Measurements from ENCODE around the gene TNP2.
"Not testable (repeated sequence)": the region's sequence is repeated elsewhere in the genome, so short reads cannot be mapped to it uniquely, and the experiment has no call there.

The TNP2 gene

DNA sequence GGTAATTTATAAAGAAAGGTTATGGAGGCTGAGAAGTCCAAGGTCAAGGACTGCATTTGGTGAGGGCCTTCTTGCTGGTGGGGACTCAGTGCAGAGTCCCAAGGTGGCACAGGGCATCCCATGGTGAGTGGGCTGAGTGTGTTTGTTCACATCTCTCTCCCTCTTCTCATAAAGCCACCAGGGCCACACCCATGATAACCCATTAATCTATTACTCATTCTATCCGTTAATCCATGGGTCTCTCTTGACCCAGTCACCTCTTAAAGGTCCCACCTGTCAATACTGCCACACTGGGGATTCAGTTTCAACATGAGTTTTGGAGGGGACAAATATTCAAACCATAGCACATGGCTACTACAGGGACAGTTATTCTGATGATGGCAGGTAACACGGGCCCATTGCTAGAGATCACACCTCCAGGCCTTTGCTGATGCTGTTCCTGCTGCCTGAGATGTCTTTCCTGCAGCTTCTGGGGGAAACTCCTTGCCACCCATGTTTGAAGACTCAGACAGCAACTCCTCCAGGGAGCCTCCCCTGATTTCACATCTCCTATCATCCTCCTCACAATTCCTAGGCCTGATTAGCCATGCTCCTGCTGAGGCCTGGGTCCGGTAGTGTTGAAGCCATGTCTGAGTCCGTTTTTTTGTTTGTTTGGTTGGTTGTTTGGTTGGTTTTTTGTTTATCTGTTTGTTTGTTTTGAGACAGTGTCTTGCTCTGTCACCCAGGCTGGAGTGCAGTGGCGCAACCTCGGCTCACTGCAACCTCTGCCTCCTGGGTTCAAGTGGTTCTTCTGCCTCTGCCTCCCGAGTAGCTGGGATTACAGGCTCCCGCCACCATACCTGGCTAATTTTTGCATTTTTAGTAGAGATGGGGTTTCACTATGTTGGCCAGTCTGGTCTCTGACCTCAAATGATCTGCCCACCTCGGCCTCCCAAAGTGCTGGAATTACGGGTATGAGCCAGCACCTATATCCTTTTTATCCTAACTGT is 29.2 kb downstream of the TNP2 start:
- no peak for DNase-seq (ENCODE audit: low read depth)

DNA sequence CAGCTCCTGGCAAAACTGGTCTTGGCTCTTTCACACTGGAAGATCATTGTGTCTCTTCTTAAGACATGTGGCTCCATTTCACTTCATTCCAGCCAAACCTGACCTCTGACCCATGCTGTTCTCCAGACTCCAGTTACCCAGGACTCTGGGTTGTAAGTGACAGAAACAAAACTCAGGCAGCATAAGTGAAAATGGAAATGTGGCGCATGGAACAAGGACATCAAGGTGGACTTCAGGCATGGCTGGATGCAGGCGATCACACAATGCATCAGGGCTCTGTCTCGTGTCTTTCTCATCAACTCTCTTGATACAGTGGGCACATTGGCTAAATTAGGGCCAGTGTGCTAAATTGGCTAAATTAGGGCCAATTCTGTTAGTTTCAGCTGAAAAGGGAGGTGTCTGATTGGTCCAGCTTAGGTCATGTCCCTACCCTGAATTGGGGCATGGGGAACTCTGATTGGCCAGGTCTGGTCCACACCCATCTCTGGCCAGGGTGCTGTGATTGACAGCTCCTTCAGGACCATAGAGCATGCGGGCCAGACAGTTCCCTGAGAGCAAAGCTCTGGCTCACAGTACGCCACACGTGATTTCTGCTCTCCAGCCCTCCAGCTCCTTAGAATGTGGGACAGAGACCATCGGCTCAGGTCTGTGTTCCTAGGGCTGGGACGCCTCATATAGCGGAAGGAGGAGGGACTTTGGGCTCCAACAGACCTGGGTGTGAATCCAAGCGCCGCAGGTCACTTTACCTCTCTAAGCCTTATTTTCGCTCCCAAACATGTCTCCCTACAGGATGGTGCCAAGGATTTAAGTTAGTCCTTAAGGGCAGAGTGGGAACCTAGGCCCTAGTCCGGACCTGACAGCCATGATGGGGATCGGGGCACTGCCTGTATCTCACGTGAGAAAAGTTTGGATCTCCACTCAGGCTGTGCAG is 30.6 kb downstream of the TNP2 start:
- no peak for DNase-seq (ENCODE audit: low read depth)

DNA sequence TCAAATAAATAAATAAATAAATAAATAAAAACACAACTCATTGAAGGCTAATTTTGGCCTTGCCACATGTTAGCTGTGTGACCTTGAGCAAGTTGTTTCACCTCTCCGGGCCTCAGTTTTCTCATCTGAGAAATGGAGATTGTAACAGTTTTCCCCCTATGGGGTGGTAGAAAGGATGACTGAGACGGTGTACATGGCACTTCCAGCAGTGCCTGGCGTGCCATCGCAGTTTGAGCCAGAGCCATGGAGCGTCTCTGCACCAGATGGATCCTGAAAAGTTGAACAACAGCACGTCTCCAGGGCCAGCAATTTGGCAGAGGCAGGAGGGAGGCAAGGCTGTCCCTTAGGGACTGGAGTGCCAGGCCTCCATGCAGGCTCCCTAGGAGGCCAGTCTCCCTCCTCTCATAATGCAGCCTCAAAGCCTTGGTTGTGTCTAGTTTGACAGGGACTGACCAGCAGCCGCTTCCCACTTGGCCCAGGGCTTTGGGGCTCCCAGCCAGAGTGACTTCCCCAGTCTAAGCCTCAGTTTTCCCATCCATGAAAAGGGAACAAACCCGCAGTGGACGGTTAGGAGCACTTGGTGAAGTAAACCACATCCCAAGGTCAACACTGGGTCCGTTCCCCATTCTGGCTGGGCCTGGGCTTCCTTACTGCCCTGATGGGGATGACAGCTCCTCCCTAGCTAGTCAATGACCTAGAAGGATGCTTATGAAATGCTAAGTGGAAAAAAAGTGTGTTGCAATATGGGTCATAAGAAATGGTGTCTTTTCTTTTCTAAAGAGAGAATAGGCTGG is 32.5 kb downstream of the TNP2 start:
- DNase-seq (ENCODE audit: low read depth) = no peak

DNA sequence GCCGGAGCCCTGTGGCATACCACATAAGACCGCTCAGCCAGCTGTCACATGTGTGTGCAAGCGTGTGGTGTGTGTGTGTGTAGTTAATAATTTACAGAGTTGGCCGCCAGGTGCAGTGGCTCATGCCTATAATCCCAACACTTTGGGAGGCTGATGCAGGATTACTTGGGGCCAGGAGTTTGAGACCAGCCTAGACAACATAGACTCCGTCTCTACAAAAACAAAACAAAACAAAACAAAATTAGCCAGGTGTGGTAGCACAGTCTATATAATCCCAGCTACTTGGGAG is 33.5 kb downstream of the TNP2 start:
- no peak for DNase-seq (ENCODE audit: low read depth)

DNA sequence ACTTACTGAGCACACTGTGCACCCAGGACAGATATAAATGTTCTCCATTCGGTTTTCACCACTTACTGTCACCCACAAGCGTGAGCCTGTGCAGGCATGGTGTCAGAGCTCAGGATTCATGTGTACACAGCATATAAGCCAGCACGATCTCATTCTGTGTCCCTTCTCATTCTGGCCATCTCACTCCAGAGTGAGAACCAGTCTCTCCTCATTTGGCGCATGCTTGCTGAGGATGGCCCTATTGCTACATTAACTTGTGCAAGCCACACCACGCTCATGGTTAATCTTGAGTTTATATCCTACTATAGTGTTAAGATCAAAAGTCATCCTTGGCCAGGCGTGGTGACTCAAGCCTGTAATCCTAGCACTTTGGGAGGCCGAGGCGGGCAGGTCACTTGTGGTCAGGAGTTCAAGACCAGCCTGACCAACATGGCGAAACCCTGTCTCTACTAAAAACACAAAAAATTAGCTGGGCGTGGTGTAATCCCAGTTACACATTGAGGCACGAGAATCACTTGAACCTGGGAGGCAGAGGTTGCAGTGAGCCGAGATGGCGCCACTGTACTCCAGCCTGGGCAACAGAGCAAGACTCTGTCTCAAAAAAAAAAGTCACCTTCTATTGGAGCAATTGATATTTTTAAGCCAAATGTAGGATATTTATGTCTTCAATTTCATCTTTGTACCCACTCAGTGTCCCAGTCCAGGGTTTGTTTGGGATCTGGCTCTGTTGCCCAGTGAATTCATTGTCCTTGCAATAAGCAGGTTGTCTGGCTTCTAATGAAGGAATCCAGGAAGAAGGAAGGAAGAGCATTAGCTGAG is 34.0 kb downstream of the TNP2 start:
- no peak for DNase-seq (ENCODE audit: low read depth)

DNA sequence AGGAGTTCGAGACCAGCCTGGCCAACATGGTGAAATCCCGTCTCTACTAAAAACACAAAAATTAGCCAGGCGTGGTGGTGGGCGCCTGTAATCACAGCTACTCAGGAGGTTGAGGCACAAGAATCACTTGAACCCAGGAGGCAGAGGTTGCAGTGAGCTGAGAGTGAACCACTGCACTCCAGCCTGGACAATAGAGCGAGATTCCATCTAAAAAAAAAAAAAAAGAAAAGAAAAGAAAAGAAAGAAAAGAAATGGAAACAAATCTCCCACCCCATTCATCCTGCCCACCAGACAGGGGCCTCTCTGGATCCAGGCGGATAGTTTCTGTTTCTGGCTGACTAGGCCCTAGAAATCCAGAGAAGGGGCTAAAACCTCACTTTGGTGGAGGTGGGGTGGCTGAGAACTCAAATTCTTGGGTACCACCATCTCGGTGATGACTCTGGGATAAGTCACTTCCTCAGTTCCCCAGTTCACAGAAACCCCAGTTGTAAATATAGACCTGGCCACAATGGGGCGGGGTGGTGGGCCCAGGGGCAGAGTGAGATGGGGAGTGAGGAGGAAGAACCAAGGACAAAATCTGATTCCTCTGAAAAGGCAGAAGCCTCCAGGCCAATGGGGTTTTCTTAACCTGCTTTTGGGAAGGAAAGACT is 35.3 kb downstream of the TNP2 start:
- no peak for DNase-seq (ENCODE audit: low read depth)

DNA sequence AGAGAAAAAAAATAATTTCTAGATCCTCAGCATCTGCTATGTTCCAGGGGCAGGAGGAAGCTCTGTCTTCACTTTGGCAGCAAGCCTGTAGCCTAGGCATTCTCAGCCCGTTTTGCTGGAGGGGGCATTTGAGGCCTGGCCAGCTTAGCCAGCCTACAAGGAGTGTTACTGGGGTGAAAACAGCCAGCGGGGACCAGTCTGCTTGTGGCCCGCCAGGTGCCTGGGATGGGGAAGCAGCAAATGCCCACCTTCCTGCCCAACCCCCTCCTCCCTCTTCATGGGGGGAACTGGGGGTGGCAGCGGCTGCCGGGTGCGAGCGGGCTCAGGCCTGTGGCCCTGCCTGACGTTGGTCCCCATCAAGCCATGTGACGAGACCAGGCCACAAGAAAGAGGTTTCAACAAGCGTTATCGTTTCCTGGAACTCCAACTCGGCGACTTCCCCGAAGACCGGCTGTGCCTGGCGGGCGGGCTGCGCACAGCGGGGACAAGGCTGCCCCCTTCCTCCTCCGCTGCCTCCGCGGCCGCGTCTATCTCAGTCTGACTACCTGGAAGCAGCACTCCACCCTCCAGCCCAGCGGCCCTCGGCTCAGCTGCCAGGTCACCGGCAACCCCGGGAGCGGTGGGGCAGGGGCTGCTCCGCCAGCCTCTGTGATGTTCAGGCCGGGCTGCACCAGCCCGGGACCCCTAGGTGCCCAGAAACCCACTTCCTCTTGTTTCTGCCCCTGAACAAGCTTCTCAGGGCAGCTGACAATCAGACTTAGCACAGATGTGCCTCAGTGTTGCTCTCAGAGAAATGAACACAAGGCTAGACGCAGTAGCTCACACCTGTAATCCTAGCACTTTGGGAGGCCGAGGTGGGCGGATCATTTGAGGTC is 36.0 kb downstream of the TNP2 start:
- DNase-seq (ENCODE audit: low read depth) = no peak

DNA sequence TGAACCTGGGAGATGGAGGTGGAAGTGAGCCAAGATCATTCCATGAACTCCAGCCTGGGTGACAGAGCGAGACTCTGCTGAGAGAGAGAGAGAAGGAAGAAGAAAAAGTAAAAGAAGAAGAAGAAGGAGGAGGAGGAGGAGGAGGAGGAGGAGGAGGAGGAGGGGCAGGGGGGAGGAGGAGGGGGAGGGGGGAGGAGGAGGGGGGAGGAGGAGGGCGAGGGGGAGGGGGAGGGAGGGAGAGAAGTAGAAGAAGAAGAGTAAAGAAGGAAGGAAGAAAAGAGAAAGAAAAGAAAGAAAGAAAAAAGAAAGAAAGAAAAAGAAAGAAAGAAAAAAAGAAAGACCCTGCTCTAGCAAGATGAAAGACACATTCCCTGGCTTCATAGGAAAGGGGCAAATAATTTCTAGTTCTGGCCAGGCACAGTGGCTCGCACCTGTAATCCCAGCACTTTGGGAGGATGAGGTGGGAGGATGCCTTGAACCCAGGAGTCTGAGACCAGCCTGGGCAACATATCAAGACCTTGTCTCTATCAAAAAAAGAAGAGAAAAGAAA is 36.7 kb downstream of the TNP2 start:
- DNase-seq (ENCODE audit: low read depth) = no peak

DNA sequence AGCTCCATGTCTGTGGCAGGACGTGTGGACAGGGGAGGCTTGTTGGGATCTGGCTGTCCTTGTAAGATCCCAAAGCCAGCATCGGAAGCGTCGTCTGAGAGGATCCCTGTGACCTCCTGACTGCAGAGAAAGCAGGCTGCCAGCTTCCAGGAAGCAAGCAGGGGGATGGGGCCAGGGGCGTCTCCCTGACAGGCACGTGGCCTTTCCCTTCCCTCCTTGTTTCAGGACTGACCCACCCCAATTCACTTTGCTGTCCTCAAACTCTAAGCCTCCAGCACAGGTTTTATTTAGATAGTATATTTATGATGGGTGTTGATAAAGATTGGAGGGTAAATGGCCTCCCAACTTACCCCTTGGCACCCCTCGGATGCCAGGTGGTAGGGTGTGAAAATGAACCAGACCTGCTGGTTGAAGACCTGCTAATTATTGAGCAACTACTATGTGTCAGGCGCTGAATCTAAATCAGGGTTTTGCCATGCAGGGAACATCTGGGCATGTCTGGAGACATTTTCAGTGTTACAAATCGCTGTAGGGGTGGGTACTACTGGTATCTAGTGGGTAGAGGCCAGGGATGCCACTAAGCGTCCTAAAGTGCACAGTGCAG is 37.7 kb downstream of the TNP2 start:
- no peak for DNase-seq (ENCODE audit: low read depth)

DNA sequence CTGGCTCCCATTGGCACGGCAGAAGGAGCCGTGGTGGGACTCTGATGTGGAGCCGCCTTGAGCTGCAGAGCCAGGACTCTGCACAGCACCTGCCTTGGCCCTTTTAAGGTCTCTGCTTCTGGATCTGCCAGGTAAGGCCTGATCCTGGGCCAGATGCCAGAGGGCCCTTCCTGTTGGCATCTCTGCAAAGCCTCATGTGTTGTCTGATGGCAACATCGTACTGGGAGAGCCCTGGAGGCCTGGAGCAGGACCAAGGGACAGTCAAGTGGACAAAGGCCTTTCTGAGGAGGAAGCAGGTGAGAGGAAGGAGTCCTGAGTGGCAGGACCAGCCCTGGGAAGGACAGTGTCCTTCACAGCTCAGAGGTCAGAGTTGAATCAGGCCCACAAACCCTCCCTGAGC is 39.2 kb downstream of the TNP2 start:
- no peak for DNase-seq (ENCODE audit: low read depth)

DNA sequence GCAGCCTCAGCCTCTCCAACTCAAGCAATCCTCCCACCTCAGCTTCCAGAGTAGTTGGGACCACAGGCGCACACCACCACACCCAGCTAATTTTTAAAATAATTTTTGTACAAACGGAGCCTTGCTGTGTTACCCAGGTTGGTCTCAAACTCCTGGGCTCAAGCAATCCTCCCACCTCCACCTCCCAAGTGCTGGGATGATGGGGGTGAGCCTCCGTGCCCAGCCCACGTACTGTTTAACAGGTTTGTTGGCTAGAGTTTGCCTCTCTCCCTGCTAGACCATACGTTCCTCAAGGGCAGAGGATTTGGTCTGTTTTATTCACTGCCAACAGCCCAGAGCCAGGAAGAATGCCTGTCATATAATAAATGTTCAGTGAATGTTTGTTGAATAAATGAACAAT is 39.7 kb downstream of the TNP2 start:
- no peak for DNase-seq (ENCODE audit: low read depth)

DNA sequence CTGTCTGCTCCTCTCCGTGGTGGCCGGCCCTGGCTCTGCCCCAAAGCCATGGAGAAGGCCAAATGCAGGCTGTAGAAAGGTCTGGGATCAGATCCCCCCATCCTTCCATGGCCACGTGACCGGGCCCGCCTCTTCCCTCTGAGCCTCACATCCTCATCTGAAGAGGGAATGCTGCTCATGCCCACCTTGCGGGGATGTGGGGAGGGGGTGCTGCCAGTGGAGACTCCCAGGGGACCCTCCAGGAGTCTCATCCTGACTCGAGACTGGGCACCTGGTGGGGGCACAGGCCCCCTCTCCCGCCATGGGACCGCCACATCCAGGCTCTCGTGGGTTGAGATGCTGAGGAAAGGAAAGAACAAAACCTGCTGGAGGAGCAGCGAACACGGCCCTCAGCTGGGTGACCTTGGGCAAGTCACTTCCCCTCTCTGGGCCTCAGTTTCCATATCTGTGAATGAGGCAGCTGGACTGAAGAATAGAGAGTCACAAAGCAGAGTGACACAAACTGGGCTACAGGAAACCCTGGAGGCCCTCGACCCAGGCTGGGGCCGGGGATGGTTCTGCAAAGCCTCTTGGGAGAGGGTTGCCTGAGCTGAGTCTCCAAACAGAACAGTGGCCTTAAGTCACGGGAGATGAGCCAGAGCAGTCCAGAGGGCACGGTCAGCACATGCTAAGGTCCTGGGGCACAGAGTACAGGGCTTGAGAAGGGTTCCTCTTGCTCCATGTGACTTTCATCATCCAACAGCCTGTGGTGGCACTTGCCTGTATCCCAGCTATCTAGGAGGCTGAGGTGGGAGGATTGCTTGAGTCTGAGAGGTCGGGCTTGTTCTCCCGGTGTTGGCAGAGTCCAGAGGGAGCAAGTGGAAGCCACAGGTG is 43.2 kb downstream of the TNP2 start:
- no peak for DNase-seq (ENCODE audit: low read depth)

DNA sequence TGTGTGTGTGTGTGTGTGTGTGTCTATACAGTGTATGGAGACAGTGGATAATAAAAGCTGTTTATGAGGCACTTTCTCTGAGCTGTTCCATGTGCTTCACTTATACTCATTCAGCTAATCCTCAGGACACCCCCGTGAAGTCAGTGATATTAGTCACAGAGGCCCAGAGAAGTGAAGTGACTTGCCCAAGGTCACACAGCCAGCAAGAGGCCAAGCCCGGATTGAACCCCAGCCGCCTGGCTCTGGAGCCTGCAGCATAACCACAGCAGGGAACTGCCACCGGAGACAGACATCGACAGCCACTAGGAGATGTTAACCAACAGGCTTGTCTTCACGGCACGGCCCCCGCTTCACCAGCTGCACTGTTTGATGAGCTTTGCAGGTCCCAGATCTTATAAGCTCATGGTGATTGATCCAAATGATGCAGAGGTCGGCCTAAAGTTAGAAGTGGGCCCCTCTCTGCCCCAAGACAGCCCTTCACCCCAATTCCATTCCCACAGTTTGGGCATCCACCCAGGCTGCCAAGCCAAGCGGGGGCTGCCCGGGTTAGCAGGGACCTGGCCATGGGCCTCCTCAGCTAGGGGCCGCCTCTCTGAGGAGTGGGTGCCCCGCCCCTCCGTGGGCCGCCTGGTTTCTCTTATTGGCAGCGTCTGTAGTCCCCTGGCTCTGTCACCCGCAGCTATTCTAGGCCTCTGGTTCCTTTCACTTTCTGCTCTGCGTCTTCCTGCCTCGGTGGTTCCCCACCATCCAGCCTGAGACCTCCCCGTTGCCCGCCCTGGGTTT is 44.0 kb downstream of the TNP2 start:
- no peak for DNase-seq (ENCODE audit: low read depth)

DNA sequence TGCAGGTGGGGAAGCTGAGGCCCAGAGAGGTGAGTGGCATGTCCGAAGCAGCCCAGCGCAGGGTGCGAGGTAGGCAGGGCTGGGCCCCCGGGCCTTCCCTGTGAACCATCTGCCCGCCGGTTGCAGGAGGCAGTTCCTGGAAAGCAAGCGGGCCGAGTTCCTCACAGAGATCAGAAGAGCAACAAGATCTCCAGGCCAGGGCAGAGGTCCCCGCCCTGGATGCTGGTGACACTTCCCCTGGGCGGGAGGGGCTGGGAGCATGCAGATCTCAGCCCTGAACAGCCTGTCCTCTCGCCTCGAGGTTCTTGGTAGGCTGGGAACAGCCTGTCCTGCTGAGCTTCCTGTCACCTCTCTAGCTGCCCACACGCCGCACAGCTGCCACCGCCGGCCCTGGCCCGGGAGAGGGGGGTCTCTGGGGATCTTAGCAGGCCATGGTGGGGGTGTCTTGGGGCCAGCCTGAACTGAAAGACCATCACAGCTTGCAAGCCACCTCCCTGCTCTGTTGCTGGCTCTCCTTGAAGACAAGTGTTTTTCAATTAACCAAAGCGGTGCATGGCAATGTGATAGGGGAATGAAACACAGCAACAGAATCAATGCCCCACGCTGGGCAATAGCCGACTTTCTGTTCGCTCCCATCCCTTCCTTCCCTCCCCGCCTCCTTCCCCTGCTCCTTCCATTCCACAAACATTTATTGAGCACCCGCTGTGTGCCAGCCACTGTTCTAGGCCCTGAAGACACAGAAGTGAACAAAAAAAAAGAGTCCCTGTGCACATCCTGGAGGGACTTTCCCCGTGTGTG is 44.8 kb downstream of the TNP2 start:
- no peak for DNase-seq (ENCODE audit: low read depth)

DNA sequence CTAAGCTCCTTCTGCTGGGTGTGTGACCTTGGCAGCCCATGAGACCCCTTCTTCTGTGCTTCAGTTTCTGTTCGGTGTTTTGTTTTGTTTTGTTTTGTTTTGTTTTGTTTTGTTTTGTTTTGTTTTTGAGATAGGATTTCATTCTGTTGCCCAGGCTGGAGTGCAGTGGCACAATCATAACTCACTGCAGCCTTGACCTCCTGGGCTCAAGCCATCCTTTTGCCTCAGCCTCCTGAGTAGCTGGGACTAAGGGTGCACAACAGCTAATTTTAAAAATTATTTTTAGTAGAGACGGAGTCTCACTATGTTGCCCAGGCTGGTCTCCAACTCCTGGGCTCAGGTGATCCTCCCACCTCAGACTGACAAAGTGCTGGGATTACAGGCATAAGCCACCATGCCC is 48.6 kb downstream of the TNP2 start:
- DNase-seq (ENCODE audit: low read depth) = not testable (repeated sequence)

DNA sequence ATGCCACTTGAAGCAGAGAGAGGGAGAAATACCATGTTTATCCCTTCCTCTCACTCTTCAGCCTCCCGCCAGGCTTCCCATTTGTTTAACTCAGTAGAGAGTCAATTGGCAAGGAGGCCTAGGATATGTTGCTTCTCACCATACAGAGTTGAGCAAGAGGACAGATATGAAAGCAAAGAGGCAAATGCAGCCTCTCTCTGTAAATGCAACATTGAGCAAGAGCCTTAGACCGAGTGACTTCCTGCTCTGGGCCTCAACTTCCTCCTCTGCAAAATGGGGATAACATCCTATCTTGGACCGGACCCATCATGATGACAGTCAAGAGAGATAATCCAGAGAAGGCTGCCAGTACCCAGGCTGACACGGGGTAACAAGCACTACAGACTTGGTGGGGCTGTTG is 49.9 kb downstream of the TNP2 start:
- no peak for DNase-seq (ENCODE audit: low read depth)

DNA sequence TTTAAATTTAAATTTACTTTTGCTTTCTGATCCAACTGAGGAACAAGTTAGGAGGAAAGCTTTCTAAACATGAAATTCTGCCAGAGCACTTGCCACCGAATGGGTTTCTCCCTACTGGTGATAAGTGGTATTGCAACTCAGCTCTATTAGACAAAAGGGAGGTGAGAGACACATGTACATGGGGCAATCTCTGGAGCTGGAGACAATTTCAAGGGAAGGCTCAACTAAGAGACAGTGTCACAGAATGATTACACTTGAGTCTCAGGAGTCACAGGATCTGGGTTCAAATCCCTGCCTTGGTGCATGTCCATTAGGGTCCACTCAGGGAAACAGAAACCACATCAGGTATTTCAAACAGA is 50.5 kb downstream of the TNP2 start:
- no peak for DNase-seq (ENCODE audit: low read depth)

Data from non-pigmented ciliary epithelial cell (primary cell).